HG03442 (cell line): ENCODE data around the gene GDI1.

ENCODE experiments used
- ATAC-seq: cut with Tn5 transposase; IDR thresholded peaks from one replicate; pipeline ENCODE4 v1.9.1; 2021; ENCODE audit warnings: mild to moderate bottlenecking, moderate library complexity; ENCODE audit not compliant: unreplicated experiment

The GDI1 gene

DNA sequence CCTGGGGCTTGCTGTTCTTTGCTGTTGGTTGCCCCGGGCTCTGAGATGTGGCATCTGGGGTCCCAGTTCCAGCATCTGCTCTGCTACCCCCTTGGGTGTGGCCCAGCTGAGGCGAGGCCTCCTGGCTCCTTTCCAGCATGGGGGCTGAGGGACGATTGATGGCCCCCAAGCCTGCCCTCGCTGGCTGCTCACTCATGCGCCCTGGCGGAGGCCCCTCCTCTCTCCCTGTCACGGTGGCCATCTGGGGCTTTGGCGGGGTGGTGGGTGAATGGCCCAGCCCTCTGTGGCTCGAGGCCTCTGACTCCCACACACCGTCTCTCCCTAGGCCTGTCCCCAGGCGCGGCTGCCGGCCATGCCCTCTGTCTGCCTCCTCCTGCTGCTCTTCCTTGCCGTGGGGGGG lies 22.9 kb downstream of the GDI1 start:
- no peak for ATAC-seq

GRCh38 chrX:154460326-154460725 lies 23.4 kb downstream of the GDI1 start:
- no peak for ATAC-seq

GRCh38 chrX:154462396-154462795 lies 25.4 kb downstream of the GDI1 start:
- ATAC-seq, result no peak

DNA sequence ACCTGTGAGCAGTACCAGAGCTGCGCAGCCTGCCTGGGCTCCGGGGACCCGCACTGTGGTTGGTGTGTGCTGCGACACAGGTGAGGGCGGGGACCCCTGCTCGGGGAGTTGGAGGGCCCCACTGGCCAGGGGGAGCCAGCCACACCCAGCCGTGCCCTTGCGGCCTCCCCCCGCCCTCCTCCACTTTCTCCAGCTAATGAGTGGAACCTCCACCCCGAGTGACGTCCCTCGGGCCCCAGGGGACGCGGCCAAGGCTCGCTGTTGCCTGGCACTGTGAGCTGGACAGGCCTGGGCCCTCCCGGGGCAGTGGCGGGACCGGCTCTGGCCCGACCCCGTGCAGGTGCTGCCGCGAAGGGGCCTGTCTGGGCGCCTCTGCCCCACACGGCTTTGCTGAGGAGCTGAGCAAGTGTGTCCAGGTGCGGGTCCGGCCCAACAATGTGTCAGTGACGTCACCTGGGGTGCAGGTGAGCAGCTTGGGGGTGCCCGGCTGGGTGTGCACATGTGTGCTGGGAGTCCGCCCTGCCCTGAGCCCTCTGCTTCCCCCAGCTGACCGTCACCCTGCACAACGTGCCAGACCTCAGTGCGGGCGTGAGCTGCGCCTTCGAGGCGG lies 26.8 kb downstream of the GDI1 start:
- no peak for ATAC-seq

GRCh38 chrX:154464806-154465365 lies 27.9 kb downstream of the GDI1 start:
- ATAC-seq, result no peak

DNA sequence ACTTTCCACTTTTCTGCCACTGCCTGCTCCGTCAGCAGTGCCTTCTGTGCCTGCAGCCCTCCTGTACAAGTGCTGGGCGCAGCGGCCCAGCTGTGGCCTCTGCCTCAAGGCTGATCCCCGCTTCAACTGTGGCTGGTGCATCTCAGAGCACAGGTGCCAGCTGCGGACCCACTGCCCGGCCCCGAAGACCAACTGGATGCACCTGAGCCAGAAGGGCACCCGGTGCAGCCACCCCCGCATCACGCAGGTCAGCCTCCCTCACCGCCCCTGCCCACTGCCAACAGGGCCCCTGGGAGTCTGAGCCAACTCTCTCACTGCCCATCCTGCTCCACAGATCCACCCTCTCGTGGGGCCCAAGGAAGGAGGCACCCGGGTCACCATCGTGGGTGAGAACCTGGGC lies 28.6 kb downstream of the GDI1 start:
- ATAC-seq, result no peak

GRCh38 chrX:154466036-154466435 lies 29.1 kb downstream of the GDI1 start:
- ATAC-seq, result no peak

DNA sequence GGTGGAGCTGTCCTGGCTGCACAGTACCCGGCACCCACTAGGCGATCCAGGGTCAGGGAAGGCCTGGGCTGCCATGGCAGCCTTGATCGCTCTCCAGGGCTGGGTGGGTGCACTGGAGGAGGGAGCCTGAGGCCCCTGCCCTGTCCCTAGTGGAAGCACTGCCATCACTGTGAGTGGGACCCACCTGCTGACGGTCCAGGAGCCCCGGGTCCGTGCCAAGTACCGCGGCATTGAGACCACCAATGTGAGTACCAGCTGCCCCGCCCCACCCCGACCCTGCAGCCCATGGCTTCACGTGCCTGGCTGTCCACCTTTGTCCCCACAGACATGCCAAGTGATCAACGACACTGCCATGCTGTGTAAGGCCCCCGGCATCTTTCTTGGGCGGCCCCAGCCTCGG lies 30.0 kb downstream of the GDI1 start:
- ATAC-seq, result no peak

- ATAC-seq, result no peak
Measured at GRCh38 chrX:154467556-154467955, 30.6 kb downstream of the GDI1 start.

DNA sequence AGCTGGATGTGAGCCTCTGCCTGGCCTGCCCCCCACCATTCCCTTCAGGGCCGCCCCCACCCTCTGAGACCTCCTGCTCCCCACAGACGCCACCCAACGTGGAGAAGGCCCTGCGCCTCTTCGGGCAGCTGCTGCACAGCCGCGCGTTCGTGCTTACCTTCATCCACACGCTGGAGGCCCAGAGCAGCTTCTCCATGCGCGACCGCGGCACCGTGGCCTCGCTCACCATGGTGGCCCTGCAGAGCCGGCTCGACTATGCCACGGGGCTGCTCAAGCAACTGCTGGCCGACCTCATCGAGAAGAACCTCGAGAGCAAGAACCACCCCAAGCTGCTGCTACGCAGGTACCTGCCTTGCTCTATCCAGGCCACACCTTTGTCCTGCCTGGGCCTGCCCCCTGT lies 31.3 kb downstream of the GDI1 start:
- ATAC-seq, result no peak

- no peak for ATAC-seq
Measured at GRCh38 chrX:154469114-154469513, 32.2 kb downstream of the GDI1 start.

DNA sequence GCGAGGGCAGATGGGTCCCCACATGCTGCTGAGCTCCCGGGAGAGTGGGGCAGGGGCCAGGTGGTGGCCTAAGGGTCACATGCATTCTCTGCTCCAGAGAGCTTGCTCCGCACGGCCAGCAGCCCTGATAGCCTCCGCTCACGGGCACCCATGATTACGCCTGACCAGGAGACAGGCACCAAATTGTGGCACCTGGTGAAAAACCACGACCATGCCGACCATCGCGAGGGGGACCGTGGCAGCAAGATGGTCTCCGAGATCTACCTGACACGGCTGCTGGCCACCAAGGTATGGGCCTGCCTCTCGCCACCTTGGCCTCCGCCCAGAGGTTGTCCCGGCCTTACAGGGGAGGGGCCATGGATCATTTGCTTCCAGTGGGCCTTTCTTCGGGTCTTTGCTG lies 32.9 kb downstream of the GDI1 start:
- no peak for ATAC-seq

DNA sequence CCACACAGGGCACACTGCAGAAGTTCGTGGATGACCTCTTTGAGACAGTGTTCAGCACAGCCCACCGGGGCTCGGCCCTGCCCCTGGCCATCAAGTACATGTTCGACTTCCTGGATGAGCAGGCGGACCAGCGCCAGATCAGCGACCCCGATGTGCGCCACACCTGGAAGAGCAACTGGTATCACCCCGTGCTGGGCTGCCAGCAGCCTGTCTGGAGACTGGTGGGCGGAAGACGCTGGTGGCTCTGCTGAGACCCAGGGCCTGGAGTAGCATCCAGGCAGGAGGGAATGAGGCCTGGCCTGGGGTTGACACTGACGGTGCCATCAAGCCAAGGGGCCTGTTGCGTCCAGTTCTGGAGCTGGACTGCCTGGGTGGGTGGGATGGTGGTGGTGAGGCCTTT lies 33.5 kb downstream of the GDI1 start:
- ATAC-seq, result no peak

DNA sequence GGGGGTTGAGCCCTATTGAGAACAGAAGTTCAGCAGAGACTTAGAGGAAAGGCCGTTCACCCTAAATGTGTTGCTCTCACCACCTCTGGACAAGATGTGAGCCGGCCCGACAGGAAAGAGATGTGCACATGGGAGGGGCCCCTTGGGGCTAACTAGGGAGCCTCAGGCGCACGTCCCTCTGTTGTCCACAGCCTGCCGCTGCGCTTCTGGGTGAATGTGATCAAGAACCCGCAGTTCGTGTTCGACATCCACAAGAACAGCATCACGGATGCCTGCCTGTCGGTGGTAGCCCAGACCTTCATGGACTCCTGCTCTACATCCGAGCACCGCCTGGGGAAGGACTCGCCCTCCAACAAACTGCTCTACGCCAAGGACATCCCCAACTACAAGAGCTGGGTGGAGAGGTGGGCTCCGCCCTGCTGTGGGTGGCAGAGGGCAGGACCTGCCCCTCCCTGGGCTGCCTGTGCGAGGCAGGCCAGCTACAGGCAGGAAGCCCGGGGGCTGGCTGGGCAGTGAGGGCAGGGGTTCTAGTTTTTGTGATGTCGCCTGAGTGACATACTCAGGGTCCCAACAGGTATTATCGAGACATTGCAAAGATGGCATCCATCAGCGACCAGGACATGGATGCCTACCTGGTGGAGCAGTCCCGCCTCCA lies 34.1 kb downstream of the GDI1 start:
- ATAC-seq, result no peak

- no peak for ATAC-seq
Measured at GRCh38 chrX:154471839-154472684, 35.1 kb downstream of the GDI1 start.

DNA sequence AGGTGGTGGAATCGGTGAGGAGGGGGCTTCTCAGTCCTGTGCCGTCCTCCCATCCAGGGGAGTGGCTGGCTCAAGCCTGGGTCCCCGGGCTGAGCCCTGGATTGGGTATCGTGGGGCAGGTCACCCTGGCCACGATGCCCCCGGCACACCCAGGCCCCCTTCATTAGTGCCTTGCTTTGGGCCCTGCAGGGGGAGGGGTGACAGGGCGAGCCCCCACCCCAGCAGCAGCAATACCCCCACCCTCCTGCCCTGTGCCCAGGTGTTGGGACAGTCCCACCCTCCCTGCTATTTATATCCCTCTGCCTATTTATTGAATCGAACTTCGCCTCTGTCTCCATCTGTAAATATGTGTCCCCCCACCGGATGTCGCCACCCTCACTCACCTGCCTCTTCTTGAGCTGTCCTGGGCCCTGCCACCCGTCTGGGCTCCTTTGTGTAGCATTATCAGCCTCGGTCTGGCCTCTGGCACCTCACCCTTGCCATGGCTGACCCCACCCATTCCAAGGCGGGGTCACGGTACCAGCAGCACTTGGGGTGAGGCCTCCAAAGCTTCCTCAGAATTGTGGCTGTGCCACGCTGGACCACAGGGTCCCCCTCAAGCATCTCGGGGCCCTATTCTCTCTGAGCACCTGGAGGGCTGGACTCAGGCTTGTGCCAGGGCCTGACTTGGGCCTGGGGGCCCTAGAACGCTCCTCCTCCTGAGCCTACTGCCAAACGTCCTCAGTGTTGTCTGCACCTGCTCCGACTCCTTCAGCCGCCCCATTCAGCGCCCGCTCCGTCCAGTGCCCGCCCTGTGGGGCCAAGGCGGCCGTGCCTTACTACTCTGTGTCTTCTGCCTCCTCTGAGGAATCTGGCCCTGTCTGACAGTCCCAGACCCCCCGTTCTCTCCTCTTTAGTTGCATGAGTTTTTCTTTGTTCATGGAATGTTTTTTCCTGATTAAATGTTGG lies 36.0 kb downstream of the GDI1 start:
- ATAC-seq, result no peak

GRCh38 chrX:154473683-154474082 lies 36.7 kb downstream of the GDI1 start:
- ATAC-seq, result no peak

DNA sequence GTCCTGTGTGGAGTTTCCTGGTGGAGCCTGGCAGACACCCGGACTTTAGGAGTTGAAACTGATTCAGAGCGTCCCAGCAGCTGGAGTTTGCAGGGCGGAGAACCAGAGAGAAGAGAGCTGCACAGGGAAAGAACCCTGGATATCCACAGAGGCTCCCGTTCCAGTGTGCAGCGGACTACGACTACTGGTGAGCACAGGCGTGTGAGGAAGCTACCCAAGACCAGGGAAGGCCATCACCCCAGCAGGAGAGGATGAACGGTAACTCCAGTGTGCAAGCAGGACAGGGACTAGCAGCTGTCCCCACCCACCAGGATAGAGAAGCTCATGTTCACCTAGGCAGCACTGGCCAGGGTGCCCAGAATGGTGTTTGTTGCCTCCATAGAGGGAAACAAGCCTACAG lies 39.9 kb downstream of the GDI1 start:
- no peak for ATAC-seq

- no peak for ATAC-seq
Measured at GRCh38 chrX:154477891-154478477, 41.0 kb downstream of the GDI1 start.
